A673 (cell line): Measurements from ENCODE around the gene AGMO.
"Not testable (repeated sequence)": the region's sequence is repeated elsewhere in the genome, so short reads cannot be mapped to it uniquely, and the experiment has no call there.

Experiments
- CTCF ChIP-seq: fragments of 300-800, 200-600 bp; sonication (generic); conservative IDR thresholded peaks from 2 replicates; pipeline ENCODE4 v1.5.1; 2017; ENCODE audit warnings: low read depth, mild to moderate bottlenecking, antibody characterized with exemption, low read length, moderate library complexity, mixed read lengths
- EZH2 ChIP-seq: fragments of 200-600 bp; sonication (generic); IDR thresholded peaks from 2 replicates; pipeline ENCODE4 v1.6.1; 2017; ENCODE audit warnings: borderline replicate concordance, low read depth, mild to moderate bottlenecking, mixed read lengths, antibody characterized with exemption, low read length; ENCODE audit not compliant: poor library complexity, severe bottlenecking

GRCh38 chr7:15517865-15518264 is 44.0 kb downstream of the AGMO start:
- not testable (repeated sequence) for TF ChIP-seq CTCF, EZH2
